Measurements from ENCODE around the gene NR3C2.

DNA sequence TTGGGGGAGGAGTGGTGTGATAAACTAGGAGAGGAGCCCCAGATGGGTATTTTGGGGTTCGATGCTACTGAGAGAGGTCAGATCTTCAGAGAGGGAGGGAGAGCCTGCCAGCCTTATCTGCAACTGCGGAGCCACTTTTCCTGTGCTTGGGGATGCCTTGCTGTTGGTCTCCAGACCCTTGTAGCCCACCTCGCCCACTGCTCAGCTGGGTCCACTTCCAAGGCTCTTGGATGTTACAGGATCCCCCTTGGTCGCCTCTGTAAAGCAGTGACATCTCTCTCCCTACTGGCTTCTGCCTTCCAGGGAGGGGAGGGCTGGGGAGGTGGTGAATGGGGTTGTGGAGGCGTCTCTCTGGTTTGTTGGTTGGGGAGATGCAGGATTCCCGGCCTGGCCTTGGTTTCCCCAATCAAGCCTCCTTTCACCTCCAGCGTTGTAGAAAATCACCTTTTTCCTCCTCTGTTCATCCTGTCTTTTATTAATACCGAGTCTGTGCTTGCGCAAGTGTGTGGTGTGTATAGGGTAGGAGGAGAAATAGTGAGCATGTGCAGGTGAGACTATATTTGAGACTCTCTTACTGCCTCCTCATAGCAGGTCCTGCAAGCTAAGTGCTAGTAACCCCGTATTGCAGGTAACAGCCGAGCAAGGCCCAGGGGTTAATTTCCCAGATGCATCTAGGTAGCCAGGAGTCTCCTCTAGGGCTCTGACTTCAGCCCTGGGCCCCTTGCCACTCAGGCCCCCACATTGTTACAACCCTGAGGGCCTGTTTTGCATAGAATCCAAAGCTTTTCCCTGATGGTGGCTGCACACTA, 372.9 kb downstream of the NR3C2 start:
- TF ChIP-seq POLR2A (IDR thresholded peaks at IDR 0.05; ENCODE audit: low read depth, low read length) (no peak), POLR2AphosphoS5 (IDR thresholded peaks at IDR 0.05; ENCODE audit: low read depth, low read length) (no peak), SPI1 (IDR thresholded peaks at IDR 0.05; ENCODE audit: low read depth, low read length) (no peak), TAF1 (IDR thresholded peaks at IDR 0.05; ENCODE audit: low read depth, low read length) (no peak), PAX5 (IDR thresholded peaks at IDR 0.05; ENCODE audit: insufficient read depth, low read length, severe bottlenecking) (no peak), POU2F2 (IDR thresholded peaks at IDR 0.05; ENCODE audit: low read depth, low read length) (no peak)
